GM12878 (cell line): ENCODE data around the gene HOXD13. TPM values are rescaled to one million over a fixed set of nuclear protein-coding genes. Genes with fewer than 3 reads are reported as not detected.

Source experiments
- ATAC-seq: fragments of 200-7000 bp; cut with Tn5 transposase; 3 replicates; pipeline ENCODE4 v1.9.1; 2020; ENCODE audit warnings: mild to moderate bottlenecking, moderate library complexity
- BruUV-seq: library from RNA; stranded (reverse); fragments of 400-500 nt; replicated peaks from 2 replicates; lab custom pipeline; 2021; lab: Mats Ljungman, UMichigan
- CTCF ChIA-PET: fragments of 300-600 bp; sonication (Branson Sonifier 250); formaldehyde crosslinking; extraction: SDS; loops from one replicate; lab custom pipeline; 2021; ENCODE audit warnings: inconsistent platforms; lab: Yijun Ruan, JAX
- POLR2A ChIA-PET: fragments of 350-600 bp; formaldehyde crosslinking; extraction: SDS; loops from one replicate; lab custom pipeline; 2021; ENCODE audit warnings: inconsistent platforms; lab: Charles Lee
- RAD21 ChIA-PET: fragments of 300-600 bp; sonication (Branson Sonifier 250); formaldehyde crosslinking; loops from one replicate; lab custom pipeline; 2023; ENCODE audit warnings: antibody characterized with exemption; ENCODE audit not compliant: unreplicated experiment; lab: Charles Lee
- SMC1A ChIA-PET: fragments of 300-600 bp; sonication (Branson Sonifier 250); formaldehyde crosslinking; loops from one replicate; lab custom pipeline; 2023; ENCODE audit not compliant: unreplicated experiment, uncharacterized antibody; lab: Charles Lee
- DNase-seq: peaks from one replicate; pipeline ENCODE4 v3.0.0-alpha.2; 2011; ENCODE audit warnings: low read depth, low spot score
- FAIRE-seq: peaks from 3 replicates; lab custom pipeline; 2011; peaks lifted over from hg19 to GRCh38; lab: Jason Lieb, UNC
- H2AFZ ChIP-seq: 2 replicates; pipeline ENCODE4 v1.6.0; 2011; ENCODE audit warnings: low read depth, low read length, control low read depth; ENCODE audit not compliant: control insufficient read depth
- H3K27ac ChIP-seq: 2 replicates; pipeline ENCODE4 v1.5.1; 2011; ENCODE audit warnings: control low read depth; ENCODE audit not compliant: control insufficient read depth, insufficient read depth
- H3K27me3 ChIP-seq, 2 experiments: replicated peaks in 1 of 2; 2 replicates each; pipeline versions ENCODE4 v1.6.0 to v1.6.1; 2011; ENCODE audit warnings: low read length in 1 of 2; ENCODE audit not compliant: control insufficient read depth in 2 of 2, insufficient read depth in 2 of 2
- H3K36me3 ChIP-seq, 2 experiments: 2 replicates each; pipeline ENCODE4 v1.5.1; 2011; ENCODE audit warnings: low read length in 1 of 2; ENCODE audit not compliant: control insufficient read depth in 2 of 2, insufficient read depth in 2 of 2
- H3K4me1 ChIP-seq: 2 replicates; pipeline ENCODE4 v1.6.1; 2011; ENCODE audit warnings: mild to moderate bottlenecking, low read length, moderate library complexity, mixed read lengths; ENCODE audit not compliant: control insufficient read depth, insufficient read depth
- H3K4me2 ChIP-seq: 2 replicates; pipeline ENCODE4 v1.6.0; 2011; ENCODE audit warnings: control low read depth; ENCODE audit not compliant: control insufficient read depth, insufficient read depth
- H3K4me3 ChIP-seq: fragments of 200-600 bp; sonication (generic); 2 replicates; pipeline ENCODE4 v1.5.1; 2016
- H3K79me2 ChIP-seq: 2 replicates; pipeline ENCODE4 v1.6.0; 2011; ENCODE audit warnings: low read length; ENCODE audit not compliant: control insufficient read depth, insufficient read depth
- H3K9ac ChIP-seq: 2 replicates; pipeline ENCODE4 v1.8.0; 2011; ENCODE audit warnings: low read length, control low read depth, mixed read lengths; ENCODE audit not compliant: control insufficient read depth, insufficient read depth
- H3K9me3 ChIP-seq: replicated peaks from 3 replicates; pipeline ENCODE4 v1.5.1; 2011; ENCODE audit warnings: mild to moderate bottlenecking, low read length; ENCODE audit not compliant: control insufficient read depth, insufficient read depth
- H4K20me1 ChIP-seq: 2 replicates; pipeline ENCODE4 v1.6.0; 2011; ENCODE audit not compliant: control insufficient read depth, insufficient read depth
- BCLAF1 ChIP-seq: fragments of 450-650 bp; IDR thresholded peaks from 2 replicates; pipeline ENCODE4 v1.6.1; 2017; ENCODE audit warnings: antibody characterized with exemption, mild to moderate bottlenecking, moderate library complexity
- E2F8 ChIP-seq: fragments of 450-650 bp; IDR thresholded peaks from 2 replicates; pipeline ENCODE4 v1.6.1; 2018; ENCODE audit warnings: mild to moderate bottlenecking, low read depth, moderate library complexity; ENCODE audit not compliant: partially characterized antibody
- EZH2 ChIP-seq: IDR thresholded peaks from 2 replicates; pipeline ENCODE4 v1.6.1; 2012; ENCODE audit warnings: low read depth, mild to moderate bottlenecking, control low read depth, inconsistent platforms, low read length, borderline replicate concordance; ENCODE audit not compliant: control insufficient read depth
- NFXL1 ChIP-seq: fragments of 450-650 bp; IDR thresholded peaks from 2 replicates; pipeline ENCODE4 v1.6.1; 2017; ENCODE audit warnings: antibody characterized with exemption, mild to moderate bottlenecking, borderline replicate concordance
- POU2F2 ChIP-seq: IDR thresholded peaks from 3 replicates; pipeline ENCODE4 v1.6.1; 2011; ENCODE audit warnings: low read depth, mild to moderate bottlenecking, low read length, borderline replicate concordance
- YBX1 ChIP-seq: fragments of 450-650 bp; IDR thresholded peaks from 2 replicates; pipeline ENCODE4 v1.6.1; 2016; ENCODE audit warnings: antibody characterized with exemption
- ZBTB11 ChIP-seq: fragments of 450-650 bp; formaldehyde crosslinking; IDR thresholded peaks from 2 replicates; pipeline ENCODE4 v1.5.0; 2022; ENCODE audit warnings: mild to moderate bottlenecking, missing genetic modification characterization
- ZNF207 ChIP-seq: fragments of 450-650 bp; IDR thresholded peaks from 2 replicates; pipeline ENCODE4 v1.6.1; 2014; ENCODE audit warnings: antibody characterized with exemption, mild to moderate bottlenecking, borderline replicate concordance
- ZNF217 ChIP-seq: fragments of 450-650 bp; IDR thresholded peaks from 2 replicates; pipeline ENCODE4 v1.6.1; 2017; ENCODE audit warnings: antibody characterized with exemption, mild to moderate bottlenecking
- ZNF274 ChIP-seq: IDR thresholded peaks from one replicate; pipeline ENCODE4 v1.8.0; 2011; ENCODE audit not compliant: insufficient read length, insufficient read depth
- ZZZ3 ChIP-seq: IDR thresholded peaks from 2 replicates; pipeline ENCODE4 v1.6.1; 2011; ENCODE audit warnings: low read depth; ENCODE audit not compliant: control insufficient read depth, insufficient read length
- WGBS: methylation state at CpG from one replicate; pipeline ENCODE4 v1.1.6; 2016; ENCODE audit warnings: low lambda C conversion rate; ENCODE audit not compliant: insufficient replicate concordance, insufficient coverage; ENCODE audit errors: missing lambda C conversion rate; 5-methylcytosine and 5-hydroxymethylcytosine counted together
- in situ Hi-C: fragments of 300-500 bp; cut with MboI; formaldehyde crosslinking; loops from 9 replicates; pipeline ENCODE4 v1.14.3; 2018; ENCODE audit warnings: mixed read lengths
- intact Hi-C: fragments of 100-400 bp; cut with micrococcal nuclease; formaldehyde crosslinking; loops from one replicate; pipeline ENCODE4 v1.14.2; 2022; ENCODE audit not compliant: unreplicated experiment
- polyA plus RNA-seq, 11 experiments: library from polyadenylated mRNA; depleted of rRNA in 4 of 11; unstranded in 6 of 11; stranded (reverse) in 5 of 11; fragments of >200 nt; fragmentation: Nextera tagmentation in 4 of 11; fragmentation: Illumina TruSeq in 1 of 11; extraction: Ambion mirVana in 4 of 11; extraction: Trizol in 1 of 11; gene quantifications; 1 replicate in 1 of 11; 2 replicates in 10 of 11; pipeline versions ENCODE4 v1.2.1 to v1.2.3, GENCODE V29; 2011 to 2016; ENCODE audit warnings: inconsistent platforms in 2 of 11, missing spikeins in 2 of 11, low read depth in 1 of 11
- total RNA-seq, 4 experiments: library from RNA; depleted of rRNA in 3 of 4; stranded (reverse); fragments of >200 nt in 3 of 4; fragmentation: Illumina TruSeq in 1 of 4; extraction: Trizol in 1 of 4; gene quantifications; 2 replicates each; pipeline versions ENCODE4 v1.2.1 to v1.2.3, GENCODE V29; 2013 to 2021

The HOXD13 gene
- total and polyA plus RNA-seq, 10 of the 15 experiments (the other 5 are each of a cell fraction or from before 2014, with no cell fraction given) = not detected

DNA sequence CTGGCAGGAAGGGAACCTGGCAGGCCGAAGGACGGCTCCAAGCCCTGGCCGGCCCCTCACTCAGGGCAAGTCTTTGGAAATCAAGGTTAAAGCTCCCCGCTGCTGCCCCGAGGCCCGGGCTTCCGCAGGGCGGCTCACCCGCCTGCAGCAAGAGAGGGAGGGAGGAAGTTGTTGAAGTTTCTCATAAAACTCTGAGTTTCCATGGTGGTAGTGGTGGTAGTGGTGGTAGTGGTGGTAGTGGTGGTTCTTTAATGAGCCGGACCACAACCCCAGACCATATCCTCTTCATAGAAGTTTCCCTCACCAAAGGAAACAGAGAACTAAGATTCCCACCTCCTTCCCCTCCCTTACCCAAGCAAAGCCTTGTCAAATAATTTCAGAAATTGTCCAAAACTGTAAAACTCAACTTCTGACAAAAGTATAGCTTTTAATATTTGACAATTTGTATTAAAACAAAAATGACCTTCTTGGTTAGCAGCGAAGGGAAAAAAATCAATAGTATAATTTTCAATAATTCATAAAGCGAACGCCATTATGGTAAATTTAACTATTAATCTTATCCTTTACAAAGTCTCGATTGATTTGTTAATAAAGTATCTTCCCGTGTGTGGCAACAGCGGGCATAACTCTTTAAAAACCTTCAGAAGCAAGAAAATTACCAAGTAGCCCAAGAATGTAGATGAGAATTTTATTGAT lies 22.6 kb downstream of the HOXD13 start:
- no peaks in the 10 kb centered on the region for H3K79me2 ChIP-seq
- BruUV-seq = no TSS peak
- in situ Hi-C loops = no loop called here

More for the DNA sequence above, 22.6 kb downstream of the HOXD13 start:
- Histone ChIP-seq H3K4me1 (no peaks in the 10 kb centered on the region), H3K4me3 (no peak overlapping the region), H3K9me3 (peaks cover 1% of the 10 kb centered on the region; the same call in 1 of the 3 replicates), H4K20me1 (no peaks in the 10 kb centered on the region), H3K9ac (no peak overlapping the region), H3K4me2 (no peak overlapping the region), H3K27ac (no peak overlapping the region), H3K27me3 (peaks cover 8 to 45% of the 10 kb centered on the region in 2 experiments), H2AFZ (no peak overlapping the region), H3K36me3 (no peaks in the 10 kb centered on the region)
- TF ChIP-seq NFXL1 = no peak
- no peak for TF ChIP-seq ZZZ3
- no peak for TF ChIP-seq ZNF274
- no peak for TF ChIP-seq EZH2
- TF ChIP-seq YBX1 = no peak
- no peak for TF ChIP-seq BCLAF1
- no peak for TF ChIP-seq ZNF207
- TF ChIP-seq ZNF217 = no peak
- TF ChIP-seq E2F8 = no peak
- no peak for TF ChIP-seq ZBTB11 (CRISPR knock-in tag)
- no peak for TF ChIP-seq POU2F2
- DNase-seq (no peak), FAIRE-seq (no peak), ATAC-seq (no peak)
- CTCF ChIA-PET = interaction anchor here (2.8 kb wide), 1 partner anchor 12 kb away, joined by 12 read pairs; no protein-coding TSS in a partner anchor
- POLR2A ChIA-PET = no interaction called here
- RAD21 ChIA-PET = no interaction called here
- intact Hi-C loops = no loop called here
- SMC1A ChIA-PET = no interaction called here
- WGBS = 12% methylated on average over 16 of the region's 16 CpGs
